Neuron (in vitro differentiated cells): Measurements from ENCODE around the gene TM9SF3.

ENCODE experiments used
- H2AFZ ChIP-seq: one replicate; pipeline ENCODE4 v1.6.1; 2013; ENCODE audit warnings: low read depth, mild to moderate bottlenecking, inconsistent platforms, low read length, moderate library complexity
- H3K27me3 ChIP-seq: one replicate; pipeline ENCODE4 v1.6.1; 2013; ENCODE audit warnings: low read length; ENCODE audit not compliant: insufficient read depth
- H3K36me3 ChIP-seq: one replicate; pipeline ENCODE4 v1.6.1; 2013; ENCODE audit warnings: low read length; ENCODE audit not compliant: insufficient read depth
- H3K4me1 ChIP-seq: one replicate; pipeline ENCODE4 v1.6.1; 2013; ENCODE audit warnings: low read length; ENCODE audit not compliant: insufficient read depth
- H3K4me3 ChIP-seq: 2 replicates; pipeline ENCODE4 v1.5.1; 2013; ENCODE audit warnings: mild to moderate bottlenecking, low read length, moderate library complexity
- H3K9me3 ChIP-seq: one replicate; pipeline ENCODE4 v1.6.1; 2013; ENCODE audit warnings: low read length

The TM9SF3 gene

DNA sequence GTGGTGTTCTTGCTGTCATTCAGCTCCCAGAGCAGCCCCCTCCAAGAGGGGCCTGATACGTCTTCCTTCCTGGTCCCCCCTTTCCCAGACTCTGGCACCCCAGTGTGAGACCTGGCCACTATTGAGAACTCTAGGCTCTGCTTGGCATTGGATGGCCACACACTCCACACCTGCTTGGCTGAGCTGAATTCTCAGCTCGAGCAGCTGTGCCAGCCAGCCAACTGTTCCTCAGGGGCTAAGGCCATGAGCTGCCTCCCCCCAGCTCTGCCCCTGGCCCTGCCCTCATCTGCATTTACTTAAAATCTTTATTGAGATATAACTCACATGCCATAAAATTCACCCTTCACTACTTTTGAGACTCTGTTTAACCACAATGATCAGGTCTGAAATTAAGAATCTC, 79.8 kb downstream of the TM9SF3 start:
- peaks cover under 1% of the 10 kb centered on the region for H3K4me1 ChIP-seq
- H3K36me3 ChIP-seq: no peaks in the 10 kb centered on the region
- H3K4me3 ChIP-seq: no peak overlapping the region
- peaks cover 19% of the 10 kb centered on the region for H3K27me3 ChIP-seq
- no peaks in the 10 kb centered on the region for H3K9me3 ChIP-seq
- H2AFZ ChIP-seq: no peak overlapping the region

DNA sequence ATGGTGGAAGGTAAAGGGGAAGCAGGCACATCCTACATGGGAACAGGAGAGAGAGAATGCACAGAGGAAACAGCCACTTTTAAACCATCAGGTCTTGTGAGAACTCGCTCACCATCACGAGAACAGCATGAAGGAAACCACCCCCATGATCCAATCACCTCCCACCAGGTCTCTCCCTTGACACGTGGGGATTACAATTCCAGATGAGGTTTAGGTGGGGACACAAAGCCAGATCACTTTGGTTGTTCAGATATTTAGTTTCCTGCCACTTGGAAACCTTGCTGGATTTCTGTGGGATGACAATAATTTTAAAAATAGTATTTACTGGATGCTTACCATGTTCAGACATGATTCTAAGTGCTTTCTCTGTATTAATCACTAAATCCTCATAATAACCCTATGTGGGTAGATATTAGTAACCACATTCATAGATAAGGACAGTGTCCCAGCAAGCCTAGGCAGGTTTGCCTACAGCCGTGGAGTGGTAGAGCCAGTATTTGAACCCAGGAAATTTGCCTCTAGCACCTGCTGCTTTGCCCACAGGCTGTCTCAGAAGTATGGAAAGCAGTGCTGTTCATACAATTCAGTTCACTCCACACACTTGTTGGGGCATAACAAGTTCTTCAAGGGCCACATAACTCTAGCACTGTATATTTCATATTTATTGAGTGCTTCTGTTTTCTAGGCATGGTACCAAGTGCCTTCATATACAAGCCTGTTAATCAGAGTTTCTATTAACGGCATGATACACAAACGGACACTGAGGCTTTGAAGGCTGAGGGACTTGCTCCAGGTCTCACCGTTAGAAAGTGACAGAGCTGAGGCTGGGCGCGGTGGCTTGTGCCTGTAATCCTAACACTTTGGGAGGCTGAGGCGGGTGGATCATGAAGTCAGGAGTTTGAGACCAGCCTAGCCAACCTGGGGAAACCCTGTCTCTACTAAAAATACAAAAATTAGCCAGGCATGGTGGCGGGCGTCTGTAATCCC, 81.4 kb downstream of the TM9SF3 start:
- peaks cover 10% of the 10 kb centered on the region for H3K27me3 ChIP-seq
- H3K4me3 ChIP-seq: no peak overlapping the region
- H3K4me1 ChIP-seq: no peaks in the 10 kb centered on the region
- H3K36me3 ChIP-seq: no peaks in the 10 kb centered on the region
- no peaks in the 10 kb centered on the region for H3K9me3 ChIP-seq
- H2AFZ ChIP-seq: no peak overlapping the region

DNA sequence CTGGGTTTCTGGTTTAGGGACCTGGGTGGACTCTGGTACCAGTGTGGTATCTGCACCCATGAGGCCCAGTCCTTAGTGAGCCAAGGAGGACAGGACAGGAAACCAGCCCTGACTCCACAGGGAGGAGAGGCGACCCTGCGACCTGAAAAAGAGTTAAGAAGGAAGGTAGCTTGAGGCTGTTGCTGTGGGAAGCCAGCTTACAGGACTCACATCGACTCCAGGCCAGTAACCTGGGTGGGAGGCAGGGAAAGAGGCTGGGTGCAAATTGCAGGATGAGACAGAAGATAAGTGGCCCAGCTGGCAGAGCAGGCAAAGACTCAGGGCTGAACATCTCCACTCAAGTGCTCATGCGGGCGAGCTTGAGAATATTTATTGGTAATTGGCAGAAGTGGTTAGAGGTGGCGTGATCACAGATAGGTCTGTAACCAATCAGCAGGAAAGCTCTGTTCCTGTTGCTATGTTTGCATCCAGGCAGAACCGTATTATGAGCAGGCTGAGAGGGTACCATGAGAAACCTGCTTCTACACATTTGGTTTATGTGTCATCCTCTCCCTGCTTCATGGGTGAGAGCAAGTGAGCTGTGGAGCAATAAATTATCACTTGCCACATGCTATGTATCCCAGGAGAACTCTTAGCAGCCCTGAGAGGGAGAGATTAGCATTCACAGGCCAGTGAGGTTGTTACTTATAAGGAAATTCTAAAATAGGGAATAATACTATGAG, 84.1 kb downstream of the TM9SF3 start:
- no peaks in the 10 kb centered on the region for H3K36me3 ChIP-seq
- peaks cover 10% of the 10 kb centered on the region for H3K27me3 ChIP-seq
- no peak overlapping the region for H3K4me3 ChIP-seq
- H3K9me3 ChIP-seq: no peaks in the 10 kb centered on the region
- H2AFZ ChIP-seq: no peak overlapping the region
- H3K4me1 ChIP-seq: no peaks in the 10 kb centered on the region

DNA sequence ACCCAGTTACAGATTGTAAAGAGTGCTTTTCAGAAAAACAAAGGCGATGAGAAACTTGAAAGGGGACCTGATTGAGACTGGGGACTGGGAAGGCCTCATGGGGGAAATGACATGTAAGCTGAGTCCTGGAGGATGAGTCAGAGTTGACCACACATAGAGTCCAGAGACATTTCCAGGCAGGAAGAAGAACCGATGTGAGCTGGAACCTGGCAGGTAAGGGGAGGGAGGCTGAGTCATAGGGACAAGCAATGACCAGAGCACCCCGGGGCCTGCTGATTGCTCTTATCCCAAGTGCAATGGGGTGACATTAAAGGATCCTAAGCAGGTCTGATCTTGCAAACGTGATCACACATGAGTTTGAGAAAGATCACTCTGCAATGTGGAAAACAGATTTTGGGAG, 84.8 kb downstream of the TM9SF3 start:
- H3K4me1 ChIP-seq: no peaks in the 10 kb centered on the region
- H2AFZ ChIP-seq: no peak overlapping the region
- no peak overlapping the region for H3K4me3 ChIP-seq
- H3K9me3 ChIP-seq: no peaks in the 10 kb centered on the region
- peaks cover 10% of the 10 kb centered on the region for H3K27me3 ChIP-seq
- no peaks in the 10 kb centered on the region for H3K36me3 ChIP-seq

DNA sequence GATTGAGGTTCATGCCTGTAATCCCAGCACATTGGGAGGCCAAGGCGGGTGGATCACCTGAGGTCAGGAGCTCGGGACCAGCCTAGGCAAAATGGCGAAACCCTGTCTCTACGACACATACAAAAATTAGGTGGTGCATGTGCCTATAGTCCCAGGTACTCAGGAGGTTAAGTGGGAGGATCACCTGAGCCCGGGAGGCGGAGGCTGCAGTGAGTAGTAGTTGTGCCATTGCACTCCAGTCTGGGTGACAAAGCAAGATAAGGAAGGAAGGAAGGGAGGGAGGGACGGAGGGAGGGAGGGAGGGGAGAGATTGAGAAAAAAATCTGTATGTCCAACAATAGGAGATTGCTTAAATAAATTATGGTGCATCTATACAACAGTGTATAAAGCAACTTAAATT, 86.3 kb downstream of the TM9SF3 start:
- Histone ChIP-seq H3K27me3 (peaks cover 8% of the 10 kb centered on the region), H2AFZ (no peak overlapping the region), H3K4me3 (no peak overlapping the region), H3K4me1 (peaks cover 8% of the 10 kb centered on the region), H3K9me3 (no peaks in the 10 kb centered on the region), H3K36me3 (no peaks in the 10 kb centered on the region)

DNA sequence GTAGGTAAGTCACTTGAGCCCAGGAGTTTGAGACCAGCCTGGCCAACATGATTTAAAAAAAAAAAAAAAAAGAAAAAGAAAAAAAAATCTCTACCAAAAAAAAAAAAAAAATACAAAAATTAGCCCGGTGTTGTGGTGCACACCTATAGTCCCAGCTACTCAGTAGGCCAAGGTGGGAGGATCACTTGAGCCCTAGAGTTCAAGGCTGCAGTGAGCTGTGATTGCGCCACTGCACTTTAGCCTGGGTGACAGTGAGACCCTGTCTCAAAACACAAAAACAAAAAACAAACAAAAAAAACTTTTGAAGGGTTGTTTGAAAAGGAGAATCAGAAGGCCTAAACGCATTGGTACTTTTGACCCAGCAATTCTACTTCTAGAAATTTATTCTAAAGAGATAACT, 86.8 kb downstream of the TM9SF3 start:
- no peak overlapping the region for H3K4me3 ChIP-seq

DNA sequence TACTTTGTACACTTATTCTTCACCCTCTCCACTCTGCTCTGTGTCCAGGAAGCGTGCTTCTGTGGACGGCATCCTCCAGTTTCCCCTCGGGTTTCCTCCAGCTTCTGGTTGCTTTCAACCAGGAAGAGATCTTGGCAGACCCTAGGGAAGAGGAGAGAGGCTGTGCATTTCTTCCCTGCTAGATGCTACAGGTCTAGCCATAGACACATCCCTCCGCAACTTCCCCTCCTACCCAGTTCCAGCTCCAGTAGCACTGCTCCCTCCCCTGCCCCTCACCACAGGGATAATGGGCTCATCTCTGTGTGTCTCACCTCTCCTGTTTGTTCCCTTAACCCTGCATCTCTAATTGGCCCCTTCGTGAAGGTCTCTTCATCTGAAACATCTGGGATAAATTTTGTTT, 89.4 kb downstream of the TM9SF3 start:
- Histone ChIP-seq H3K36me3 (no peaks in the 10 kb centered on the region), H2AFZ (no peak overlapping the region), H3K9me3 (no peaks in the 10 kb centered on the region), H3K27me3 (peaks cover 5% of the 10 kb centered on the region), H3K4me3 (no peak overlapping the region), H3K4me1 (peaks cover 21% of the 10 kb centered on the region)

More for the DNA sequence above, 86.8 kb downstream of the TM9SF3 start:
- H3K27me3 ChIP-seq: peaks cover 8% of the 10 kb centered on the region
- no peaks in the 10 kb centered on the region for H3K9me3 ChIP-seq
- H3K36me3 ChIP-seq: no peaks in the 10 kb centered on the region
- H3K4me1 ChIP-seq: peaks cover 13% of the 10 kb centered on the region
- no peak overlapping the region for H2AFZ ChIP-seq

DNA sequence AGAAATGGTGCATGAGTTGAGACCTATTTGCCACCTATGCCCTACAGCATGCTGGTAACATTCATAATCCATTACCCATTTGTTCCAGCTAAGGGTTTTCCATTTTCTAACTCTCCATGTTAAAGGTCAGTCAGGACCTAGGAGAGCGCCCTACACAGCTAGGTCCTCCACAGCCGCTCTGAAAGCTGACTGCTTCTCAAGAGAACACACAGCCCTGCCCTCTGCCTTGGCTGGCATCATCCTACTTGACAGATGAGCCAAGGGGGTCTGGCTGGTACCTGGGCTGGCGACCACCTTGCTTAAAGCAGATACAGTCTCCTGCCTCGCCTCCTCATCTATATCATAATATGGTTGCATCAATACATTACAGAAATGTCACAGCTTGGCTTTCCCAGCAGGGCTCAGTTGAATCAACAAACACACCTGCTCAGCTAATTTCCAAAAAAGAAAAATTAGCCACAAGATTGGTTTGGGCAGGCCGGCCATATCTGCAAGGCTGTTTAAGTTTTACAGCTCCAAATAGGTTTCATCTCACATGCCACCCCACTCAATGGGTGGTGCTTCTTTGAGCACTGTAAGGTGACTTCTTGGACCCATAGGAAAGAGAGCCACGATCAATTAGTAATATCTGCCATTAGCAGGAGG, 90.4 kb downstream of the TM9SF3 start:
- peaks cover 1% of the 10 kb centered on the region for H3K27me3 ChIP-seq
- no peak overlapping the region for H2AFZ ChIP-seq
- peaks cover 21% of the 10 kb centered on the region for H3K4me1 ChIP-seq
- H3K9me3 ChIP-seq: no peaks in the 10 kb centered on the region
- no peaks in the 10 kb centered on the region for H3K36me3 ChIP-seq
- no peak overlapping the region for H3K4me3 ChIP-seq

DNA sequence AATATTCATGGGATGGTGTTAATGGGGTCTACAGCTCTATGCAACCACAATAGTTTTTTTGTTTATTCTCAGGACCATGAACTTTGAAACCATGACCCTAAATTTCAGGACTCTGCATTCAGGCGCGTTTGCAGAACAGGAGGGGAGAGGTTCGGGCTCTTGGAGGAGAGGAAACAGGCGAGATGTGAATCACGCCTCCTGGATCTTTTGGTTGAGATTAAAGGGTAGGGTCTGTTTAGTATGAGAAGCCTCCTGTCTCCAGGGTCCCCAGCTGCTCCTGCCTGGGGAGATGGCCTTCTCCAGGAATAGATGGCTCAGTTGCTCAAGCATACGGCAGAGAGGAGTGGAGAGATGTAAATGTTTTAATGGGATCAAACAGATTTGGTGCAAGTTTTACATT, 91.3 kb downstream of the TM9SF3 start:
- H3K27me3 ChIP-seq: no peaks in the 10 kb centered on the region

DNA sequence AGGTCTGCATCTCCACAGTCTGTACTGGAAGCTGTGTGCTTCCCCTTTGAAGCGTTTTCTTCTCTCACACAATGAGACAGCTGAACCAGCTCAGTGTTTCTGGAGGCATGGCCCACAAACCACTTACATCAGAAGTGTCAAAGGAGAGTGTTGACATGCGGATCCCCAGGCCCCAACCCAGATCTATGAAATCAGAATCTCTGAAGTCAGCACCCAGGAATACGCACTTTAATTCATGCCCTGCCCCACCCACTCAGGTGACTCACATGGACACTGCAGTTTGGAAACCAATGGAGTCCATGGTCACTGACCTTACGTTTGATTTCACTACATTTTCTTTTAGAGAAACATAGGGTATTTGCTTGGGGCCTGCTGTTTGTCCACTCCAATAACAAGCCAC, 92.1 kb downstream of the TM9SF3 start:
- Histone ChIP-seq H3K4me3 (no peak overlapping the region), H2AFZ (no peak overlapping the region), H3K27me3 (no peaks in the 10 kb centered on the region), H3K4me1 (peaks cover 21% of the 10 kb centered on the region), H3K36me3 (no peaks in the 10 kb centered on the region), H3K9me3 (no peaks in the 10 kb centered on the region)

More for the DNA sequence above, 91.3 kb downstream of the TM9SF3 start:
- H3K36me3 ChIP-seq: no peaks in the 10 kb centered on the region
- no peaks in the 10 kb centered on the region for H3K9me3 ChIP-seq
- no peak overlapping the region for H2AFZ ChIP-seq
- peaks cover 21% of the 10 kb centered on the region for H3K4me1 ChIP-seq
- no peak overlapping the region for H3K4me3 ChIP-seq

DNA sequence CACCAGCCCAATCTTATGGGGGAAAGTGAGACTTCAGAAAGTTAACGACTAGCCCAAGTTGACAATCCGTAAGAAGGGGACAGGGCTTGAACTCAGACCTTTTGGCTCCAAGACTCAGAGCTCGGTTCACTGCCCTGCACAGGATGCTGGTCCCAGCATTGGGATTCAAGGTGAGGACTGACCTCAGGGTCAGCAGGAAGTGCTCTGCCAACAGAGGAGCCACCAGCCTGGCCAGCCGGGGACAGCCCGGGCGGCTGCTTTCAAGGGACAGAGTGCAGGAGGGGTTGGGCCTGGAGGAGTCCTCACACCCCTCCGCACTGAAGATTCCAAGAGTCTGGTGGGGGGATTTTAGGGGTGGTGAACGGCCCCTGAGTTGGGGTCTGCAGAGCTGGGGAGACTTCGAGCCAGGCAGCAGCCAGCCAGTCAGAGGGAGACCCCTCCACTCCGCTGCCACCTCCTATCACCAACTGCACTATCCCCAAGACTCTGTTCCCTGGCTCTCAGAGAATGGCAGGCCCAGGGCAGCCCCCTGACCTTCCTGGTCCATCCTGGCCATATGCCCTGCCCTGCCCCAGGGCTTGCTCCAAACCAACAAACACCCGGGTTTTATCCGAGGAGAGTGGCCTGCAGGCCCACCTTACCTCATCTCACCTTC, 92.8 kb downstream of the TM9SF3 start:
- Histone ChIP-seq H2AFZ (no peak overlapping the region), H3K27me3 (no peaks in the 10 kb centered on the region), H3K9me3 (no peaks in the 10 kb centered on the region), H3K4me3 (no peak overlapping the region), H3K4me1 (peaks cover 21% of the 10 kb centered on the region), H3K36me3 (no peaks in the 10 kb centered on the region)

DNA sequence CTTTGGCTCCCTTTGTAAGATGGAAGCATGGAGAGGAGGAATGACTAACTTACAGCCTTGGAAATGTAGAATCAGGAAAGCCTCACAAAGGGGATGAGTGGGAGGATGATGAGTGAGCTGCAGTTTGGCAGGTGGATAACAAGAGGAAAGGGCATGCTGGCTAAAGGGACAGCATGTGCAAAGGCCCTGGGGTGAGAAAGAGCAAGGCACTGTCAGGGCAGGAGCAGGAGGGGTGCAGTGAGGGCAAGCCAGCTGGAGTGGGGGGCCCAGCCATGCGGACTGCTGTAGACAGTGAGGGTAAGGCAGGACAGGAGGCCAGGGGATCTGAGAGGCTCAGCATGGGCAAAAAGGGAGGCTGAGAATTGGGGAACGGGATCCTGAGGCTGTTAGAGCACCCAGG, 93.6 kb downstream of the TM9SF3 start:
- Histone ChIP-seq H3K4me3 (no peak overlapping the region), H3K27me3 (no peaks in the 10 kb centered on the region), H2AFZ (no peak overlapping the region), H3K9me3 (no peaks in the 10 kb centered on the region), H3K36me3 (no peaks in the 10 kb centered on the region), H3K4me1 (peaks cover 21% of the 10 kb centered on the region)
